HFF-Myc (cell line): ENCODE measurements around the gene OGFOD2.

Experiments used
- DNase-seq: peaks from one replicate; pipeline ENCODE4 v3.0.0-alpha.2; 2011; ENCODE audit warnings: low read depth; ENCODE audit errors: extremely low read depth
- H3K4me3 ChIP-seq: replicated peaks from 2 replicates; pipeline ENCODE4 v1.5.1; 2011; ENCODE audit warnings: low read depth, mild to moderate bottlenecking, control low read depth, low read length
- CTCF ChIP-seq: IDR thresholded peaks from 2 replicates; pipeline ENCODE4 v1.5.1; 2012; ENCODE audit warnings: mild to moderate bottlenecking, low read depth, low read length, control low read depth; ENCODE audit errors: missing control alignments

OGFOD2 gene

GRCh38 chr12:122985338-122986257 is 10.6 kb downstream of the OGFOD2 start:
- no peak overlapping the region for H3K4me3 ChIP-seq
- no peak for TF ChIP-seq CTCF
- DNase-seq, result no peak

GRCh38 chr12:122986258-122986871 is 11.3 kb downstream of the OGFOD2 start:
- no peak for DNase-seq
- H3K4me3 ChIP-seq, result no peak overlapping the region
- no peak for TF ChIP-seq CTCF

- TF ChIP-seq CTCF, result no peak
- DNase-seq, result no peak
- no peak overlapping the region for H3K4me3 ChIP-seq
Measured at GRCh38 chr12:122987086-122987951, 12.3 kb downstream of the OGFOD2 start.

- no peak for DNase-seq
- H3K4me3 ChIP-seq, result no peak overlapping the region
- TF ChIP-seq CTCF, result no peak
Measured at GRCh38 chr12:122988036-122988435, 13.0 kb downstream of the OGFOD2 start.

GRCh38 chr12:122988612-122989212 is 13.7 kb downstream of the OGFOD2 start:
- no peak overlapping the region for H3K4me3 ChIP-seq
- no peak for TF ChIP-seq CTCF
- DNase-seq, result no peak

GRCh38 chr12:122989225-122989839 is 14.3 kb downstream of the OGFOD2 start:
- no peak for DNase-seq
- no peak overlapping the region for H3K4me3 ChIP-seq
- no peak for TF ChIP-seq CTCF
